ENCODE measurements around the gene KIF5A.
"Not testable (repeated sequence)": the region's sequence is repeated elsewhere in the genome, so short reads cannot be mapped to it uniquely, and the experiment has no call there.

Gene KIF5A

GRCh38 chr12:57584050-57584449 lies 34.2 kb downstream of the KIF5A start:
- DNase-seq (ENCODE audit: low read depth in 2 of 2): no peak

DNA sequence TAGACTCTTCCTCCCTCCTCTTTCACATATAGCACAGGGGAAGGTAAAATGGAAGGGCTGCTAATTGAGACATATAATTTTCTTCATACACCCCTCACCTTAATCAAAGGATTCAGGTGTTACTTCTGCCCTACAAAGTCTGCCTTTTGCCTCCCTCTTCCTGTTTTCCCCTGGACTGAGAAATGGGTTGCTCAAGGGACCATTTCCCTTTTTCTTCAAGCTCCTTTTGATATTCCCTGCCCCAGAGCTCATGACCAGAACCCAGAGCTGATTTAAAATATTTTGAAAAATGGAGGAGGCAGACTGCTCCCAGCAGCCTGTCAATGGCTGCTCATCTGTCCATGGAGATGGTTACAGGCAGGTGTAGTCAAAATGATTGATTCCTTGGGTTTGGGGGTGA lies 34.8 kb downstream of the KIF5A start:
- DNase-seq (ENCODE audit: low read depth in 2 of 2): no peak

- no peak for DNase-seq (ENCODE audit: low read depth in 2 of 2)
Observed at GRCh38 chr12:57585156-57585555, 35.3 kb downstream of the KIF5A start.

- no peak for DNase-seq (ENCODE audit: low read depth in 2 of 2)
Observed at GRCh38 chr12:57586128-57586527, 36.3 kb downstream of the KIF5A start.

DNA sequence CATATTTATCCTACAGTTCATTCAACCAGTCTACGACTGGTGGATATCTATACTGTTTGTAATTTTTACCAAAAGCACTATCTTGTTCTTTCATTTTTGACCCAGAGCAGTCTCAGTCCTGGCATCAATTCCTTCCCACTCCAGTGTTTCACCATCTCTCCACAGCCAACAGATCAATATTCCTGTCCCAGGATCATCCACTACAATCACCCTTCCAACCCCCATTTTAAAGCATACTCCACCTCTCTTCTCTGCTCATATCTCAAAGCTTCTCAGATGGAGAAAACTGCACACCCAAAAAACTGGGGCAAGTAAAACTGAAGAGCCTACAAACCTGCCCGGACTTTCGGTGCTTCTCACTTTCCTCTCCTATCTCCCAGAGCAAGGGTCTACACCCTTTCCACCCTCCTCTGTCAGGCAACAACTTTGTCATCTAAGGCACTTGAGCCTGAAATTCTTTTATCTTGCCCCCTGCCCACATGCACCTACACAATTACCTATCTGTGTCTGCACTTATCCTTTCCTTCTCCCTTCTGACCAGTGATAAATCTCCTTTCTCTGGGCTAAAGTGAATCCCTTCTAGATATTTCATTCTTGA lies 37.1 kb downstream of the KIF5A start:
- no peak for DNase-seq (ENCODE audit: low read depth in 2 of 2)

GRCh38 chr12:57588951-57589610 lies 39.2 kb downstream of the KIF5A start:
- DNase-seq (ENCODE audit: low read depth in 2 of 2): not testable (repeated sequence)

DNA sequence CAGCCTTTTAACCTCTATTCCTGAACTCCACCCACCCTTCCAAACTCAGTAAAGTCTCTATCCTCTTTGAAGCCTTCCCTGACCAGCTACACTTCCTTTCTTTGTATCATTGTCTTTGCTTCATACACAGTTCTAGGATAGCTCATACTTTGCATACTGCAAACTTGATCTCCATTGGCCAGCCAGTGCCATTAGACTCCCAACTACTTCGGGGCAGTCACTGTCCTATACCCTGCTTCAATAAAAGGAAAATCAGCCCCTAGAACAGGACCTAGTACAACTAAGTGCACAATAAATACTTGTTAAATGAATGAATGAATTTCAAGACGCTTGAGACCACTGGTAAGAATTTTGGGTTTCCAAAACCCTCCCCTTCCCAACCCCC lies 40.6 kb downstream of the KIF5A start:
- DNase-seq (ENCODE audit: low read depth in 2 of 2): no peak

DNA sequence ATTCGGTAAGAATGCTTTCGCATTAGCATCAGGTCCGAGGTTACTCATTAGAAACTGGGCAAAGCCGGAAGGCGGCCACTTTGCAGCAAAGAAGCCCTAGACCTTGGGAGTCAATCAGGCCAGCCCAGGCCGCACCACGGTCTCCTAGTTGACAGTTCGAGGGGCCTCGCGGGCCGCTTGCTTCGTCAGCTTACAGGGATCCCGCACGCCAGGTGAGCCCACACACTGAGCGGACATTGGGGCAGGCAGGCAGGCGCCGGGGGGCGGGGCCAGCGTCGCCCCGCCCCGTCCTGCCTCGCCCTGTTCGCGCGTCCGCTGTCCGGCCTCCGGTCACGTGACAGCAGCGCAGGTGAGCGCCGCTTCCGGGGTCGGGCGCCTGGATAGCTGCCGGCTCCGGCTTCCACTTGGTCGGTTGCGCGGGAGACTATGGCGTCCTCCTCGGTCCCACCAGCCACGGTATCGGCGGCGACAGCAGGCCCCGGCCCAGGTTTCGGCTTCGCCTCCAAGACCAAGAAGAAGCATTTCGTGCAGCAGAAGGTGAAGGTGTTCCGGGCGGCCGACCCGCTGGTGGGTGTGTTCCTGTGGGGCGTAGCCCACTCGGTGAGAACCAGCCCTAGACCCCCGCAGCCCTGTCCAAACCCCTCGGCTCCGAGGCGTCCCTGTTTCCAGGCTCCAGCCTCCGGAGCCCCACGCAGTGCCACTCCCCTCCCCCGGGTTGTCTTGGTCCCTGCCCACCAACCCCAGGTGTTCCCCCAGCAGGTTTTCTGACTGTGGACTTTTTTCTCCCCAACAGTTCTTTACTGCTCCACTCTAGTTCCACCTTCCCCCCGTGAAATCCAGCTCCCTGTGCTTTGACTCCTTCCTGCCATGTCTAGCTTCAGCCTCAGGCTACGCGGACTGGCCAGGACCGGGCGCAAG lies 41.3 kb downstream of the KIF5A start, which contains the start of gene PIP4K2C:
Gene PIP4K2C, plus strand, starts transcription at position 329 of the 918 bp plus-strand sequence. Its CDS starts 98 bp downstream, at position 427.
- peak; percentile 46 to 74 for DNase-seq (ENCODE audit: low read depth in 2 of 2)

- DNase-seq (ENCODE audit: low read depth in 2 of 2): no peak
Observed at GRCh38 chr12:57591782-57592325, 42.0 kb downstream of the KIF5A start.

- DNase-seq (ENCODE audit: low read depth in 2 of 2): no peak
Observed at GRCh38 chr12:57592551-57593165, 42.8 kb downstream of the KIF5A start.

- no peak for DNase-seq (ENCODE audit: low read depth in 2 of 2)
Observed at GRCh38 chr12:57593187-57593586, 43.3 kb downstream of the KIF5A start.

- no peak for DNase-seq (ENCODE audit: low read depth in 2 of 2)
Observed at GRCh38 chr12:57600395-57600794, 50.6 kb downstream of the KIF5A start.

- DNase-seq (ENCODE audit: low read depth in 2 of 2): no peak
Observed at GRCh38 chr12:57602544-57602943, 52.7 kb downstream of the KIF5A start.

DNA sequence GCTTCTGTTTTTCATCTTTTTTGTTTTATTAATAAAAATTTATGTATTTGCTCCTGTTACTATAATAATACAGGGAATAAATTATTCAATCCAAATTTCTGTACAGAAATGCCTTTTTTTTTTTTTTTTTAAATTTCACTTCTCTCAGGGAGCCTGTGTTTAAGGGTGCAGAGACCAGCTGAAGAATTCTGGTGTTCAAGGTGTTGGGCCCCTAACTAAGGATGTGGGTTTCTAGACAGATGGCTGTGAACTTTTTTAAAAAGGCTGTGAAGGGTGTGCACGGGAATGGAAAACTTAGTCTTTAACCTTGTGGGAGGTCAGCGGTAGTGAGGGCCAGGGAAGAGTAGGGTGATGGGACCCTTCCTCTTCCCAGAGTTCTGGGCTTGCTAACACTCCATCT lies 53.5 kb downstream of the KIF5A start:
- no peak for DNase-seq (ENCODE audit: low read depth in 2 of 2)

DNA sequence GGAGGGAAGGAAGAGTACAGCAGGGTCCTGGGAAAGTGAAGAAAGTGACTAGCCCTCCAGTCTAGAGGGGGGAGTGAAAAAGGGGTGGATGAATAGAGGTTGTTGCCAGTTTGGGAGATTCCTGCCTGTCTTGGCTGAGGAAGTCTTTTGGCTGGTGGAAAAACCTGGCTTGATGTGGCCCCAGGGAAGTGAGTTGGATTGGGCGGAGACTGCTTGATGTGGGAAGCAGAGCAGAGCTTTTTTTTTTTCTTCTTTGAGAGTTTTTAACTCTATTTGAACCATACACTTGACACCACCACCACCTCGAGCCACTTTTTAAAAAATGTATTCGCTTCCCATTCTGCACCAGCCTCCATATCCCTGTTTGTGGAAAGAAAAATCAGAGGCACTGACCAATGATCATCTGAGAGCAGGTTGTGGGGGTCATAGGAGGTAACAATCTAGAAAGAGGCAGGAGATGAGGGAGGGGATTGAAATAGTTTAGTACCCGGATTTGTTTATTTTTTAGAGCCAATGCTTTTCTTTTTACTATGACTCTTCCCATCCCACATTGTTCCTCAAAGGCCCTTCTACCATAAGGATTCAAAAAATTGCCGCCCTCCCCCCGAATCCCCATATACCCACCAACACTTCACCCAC lies 54.1 kb downstream of the KIF5A start:
- no peak for DNase-seq (ENCODE audit: low read depth in 2 of 2)

GRCh38 chr12:57604454-57604991 lies 54.7 kb downstream of the KIF5A start, which contains the start of gene DTX3:
Gene DTX3 (plus strand): TSS chr12:57604824. CDS start chr12:57606518, 1,694 bp downstream.
- no peak for DNase-seq (ENCODE audit: low read depth in 2 of 2)

- DNase-seq (ENCODE audit: low read depth in 2 of 2): no peak
Observed at GRCh38 chr12:57604992-57605810, 55.4 kb downstream of the KIF5A start.

- no peak for DNase-seq (ENCODE audit: low read depth in 2 of 2)
Observed at GRCh38 chr12:57605811-57606311, 56.0 kb downstream of the KIF5A start.

DNA sequence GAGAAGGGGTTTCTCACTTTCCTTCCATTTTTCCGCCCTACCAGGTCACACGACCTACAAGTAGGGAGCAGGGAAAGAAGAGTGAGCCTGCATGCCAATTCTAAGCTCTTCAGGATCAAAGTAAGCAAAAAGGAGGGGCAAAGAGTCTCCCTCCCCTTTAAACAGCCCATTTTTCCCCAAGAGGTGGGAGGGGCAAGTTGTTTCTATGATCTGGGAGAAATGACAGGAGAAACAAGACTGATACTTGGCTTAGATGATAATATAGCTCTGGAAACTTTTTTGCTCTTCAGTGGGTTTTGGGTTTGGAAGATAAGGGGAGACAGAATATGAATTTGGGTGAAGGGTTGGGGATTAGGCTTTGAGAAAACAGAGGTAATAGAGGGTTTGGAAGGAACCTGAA lies 56.6 kb downstream of the KIF5A start:
- DNase-seq (ENCODE audit: low read depth in 2 of 2): no peak

- no peak for DNase-seq (ENCODE audit: low read depth in 2 of 2)
Observed at GRCh38 chr12:57606821-57607220, 57.0 kb downstream of the KIF5A start.
